ENCODE data around the gene TRAF3. TPM values are rescaled to one million over a fixed set of nuclear protein-coding genes. Genes with fewer than 3 reads are reported as not detected.

TRAF3 gene
- total RNA-seq, 1 donor from 2014 or later: 19.7 TPM

DNA sequence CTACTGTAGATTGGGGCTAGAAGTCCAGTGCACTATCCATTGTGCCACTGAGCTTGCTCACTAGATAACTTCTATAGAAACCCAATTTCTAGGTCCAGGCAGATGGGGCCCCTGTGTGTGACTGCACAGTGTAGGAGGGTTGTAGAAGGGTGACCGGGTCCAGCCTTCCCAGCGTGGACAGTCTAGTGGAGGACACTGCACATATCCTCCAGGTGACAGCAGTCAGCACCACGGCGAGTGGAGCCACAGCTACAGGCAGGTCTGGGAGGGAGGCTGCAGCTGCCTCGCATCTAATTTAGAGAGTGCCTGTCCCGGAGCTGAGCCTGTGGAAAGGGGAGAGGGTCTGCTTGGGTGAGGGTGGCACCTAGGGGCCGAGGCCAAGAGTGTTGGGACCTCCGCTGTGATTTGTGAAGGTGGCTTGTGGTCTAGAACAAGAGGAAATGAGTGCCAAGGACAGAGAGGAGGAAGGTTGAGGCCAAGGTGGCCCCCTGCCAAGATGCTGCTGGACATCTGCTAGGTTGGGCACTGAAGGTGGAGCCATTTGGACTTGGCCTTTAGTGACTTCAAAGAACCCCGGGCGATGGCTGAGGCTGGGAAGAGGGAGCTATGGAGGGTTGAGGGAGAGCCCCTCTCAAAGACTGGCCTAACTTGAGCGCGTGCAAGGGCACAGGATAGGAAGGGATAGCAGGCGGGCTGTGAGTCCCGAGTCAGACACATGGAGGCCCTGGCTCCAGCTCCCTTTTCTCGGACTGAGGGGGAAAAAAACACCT, 46.0 kb upstream of the TRAF3 start:
- Histone ChIP-seq H3K27ac (no peak overlapping the region), H3K4me1 (no peaks in the 10 kb centered on the region), H3K27me3 (ENCODE audit: low read depth) (no peaks in the 10 kb centered on the region), H3K4me3 (no peak overlapping the region), H3K36me3 (peaks cover 55% of the 10 kb centered on the region), H3K9me3 (no peaks in the 10 kb centered on the region)
- ATAC-seq (peak in 1 of 2 donors; percentile 25), DNase-seq (no peak)
- TF ChIP-seq, protein P1, sequence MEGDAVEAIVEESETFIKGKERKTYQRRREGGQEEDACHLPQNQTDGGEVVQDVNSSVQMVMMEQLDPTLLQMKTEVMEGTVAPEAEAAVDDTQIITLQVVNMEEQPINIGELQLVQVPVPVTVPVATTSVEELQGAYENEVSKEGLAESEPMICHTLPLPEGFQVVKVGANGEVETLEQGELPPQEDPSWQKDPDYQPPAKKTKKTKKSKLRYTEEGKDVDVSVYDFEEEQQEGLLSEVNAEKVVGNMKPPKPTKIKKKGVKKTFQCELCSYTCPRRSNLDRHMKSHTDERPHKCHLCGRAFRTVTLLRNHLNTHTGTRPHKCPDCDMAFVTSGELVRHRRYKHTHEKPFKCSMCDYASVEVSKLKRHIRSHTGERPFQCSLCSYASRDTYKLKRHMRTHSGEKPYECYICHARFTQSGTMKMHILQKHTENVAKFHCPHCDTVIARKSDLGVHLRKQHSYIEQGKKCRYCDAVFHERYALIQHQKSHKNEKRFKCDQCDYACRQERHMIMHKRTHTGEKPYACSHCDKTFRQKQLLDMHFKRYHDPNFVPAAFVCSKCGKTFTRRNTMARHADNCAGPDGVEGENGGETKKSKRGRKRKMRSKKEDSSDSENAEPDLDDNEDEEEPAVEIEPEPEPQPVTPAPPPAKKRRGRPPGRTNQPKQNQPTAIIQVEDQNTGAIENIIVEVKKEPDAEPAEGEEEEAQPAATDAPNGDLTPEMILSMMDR (IDR thresholded peaks at IDR 0.05): no peak
- intact Hi-C loops (cut with DNase I): no loop called here

- Histone ChIP-seq H3K27ac (no peak overlapping the region), H3K9me3 (no peaks in the 10 kb centered on the region), H3K4me3 (no peak overlapping the region), H3K27me3 (ENCODE audit: low read depth) (no peaks in the 10 kb centered on the region), H3K4me1 (no peaks in the 10 kb centered on the region), H3K36me3 (peaks cover 47% of the 10 kb centered on the region)
- TF ChIP-seq, protein P1 (IDR thresholded peaks at IDR 0.05): no peak
- DNase-seq (no peak), ATAC-seq (no peak)
- intact Hi-C loops (cut with DNase I): no loop called here
Measured at GRCh38 chr14:102731871-102732800, 45.1 kb upstream of the TRAF3 start.

DNA sequence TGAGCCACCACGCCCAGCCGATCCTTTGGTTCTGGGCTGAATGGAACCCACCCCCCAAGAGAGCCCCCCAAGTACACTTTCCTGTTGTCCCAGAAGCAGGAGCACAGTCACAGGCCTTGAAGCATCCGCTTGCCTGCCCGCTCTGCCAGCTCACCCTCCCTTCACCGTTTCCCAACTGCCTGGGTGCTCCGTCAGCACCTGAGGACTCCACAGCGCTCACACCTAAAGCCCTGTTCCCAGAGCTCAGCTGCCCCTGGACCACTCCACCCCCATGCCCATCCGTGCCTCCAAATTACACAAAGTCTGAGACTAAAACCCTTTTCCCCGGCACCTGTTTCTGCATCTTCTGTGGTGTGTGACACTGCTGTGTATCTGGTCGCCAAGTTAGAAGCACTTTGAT, 44.3 kb upstream of the TRAF3 start:
- TF ChIP-seq, protein P1 (IDR thresholded peaks at IDR 0.05): no peak
- no peaks in the 10 kb centered on the region for H3K27me3 ChIP-seq (ENCODE audit: low read depth)
- ATAC-seq (no peak), DNase-seq (no peak)
- H3K9me3 ChIP-seq: no peaks in the 10 kb centered on the region
- no peaks in the 10 kb centered on the region for H3K4me1 ChIP-seq
- no peak overlapping the region for H3K27ac ChIP-seq
- peaks cover 39% of the 10 kb centered on the region for H3K36me3 ChIP-seq
- H3K4me3 ChIP-seq: no peak overlapping the region
- intact Hi-C loops (cut with DNase I): no loop called here

GRCh38 chr14:102733326-102733725, 43.9 kb upstream of the TRAF3 start:
- DNase-seq: no peak
- ATAC-seq: no peak
- Histone ChIP-seq H3K4me3 (no peak overlapping the region), H3K4me1 (no peaks in the 10 kb centered on the region), H3K27me3 (ENCODE audit: low read depth) (no peaks in the 10 kb centered on the region), H3K27ac (no peak overlapping the region), H3K9me3 (no peaks in the 10 kb centered on the region), H3K36me3 (peaks cover 37% of the 10 kb centered on the region)
- intact Hi-C loops (cut with DNase I): no loop called here
- TF ChIP-seq, protein P1 (IDR thresholded peaks at IDR 0.05): no peak

DNA sequence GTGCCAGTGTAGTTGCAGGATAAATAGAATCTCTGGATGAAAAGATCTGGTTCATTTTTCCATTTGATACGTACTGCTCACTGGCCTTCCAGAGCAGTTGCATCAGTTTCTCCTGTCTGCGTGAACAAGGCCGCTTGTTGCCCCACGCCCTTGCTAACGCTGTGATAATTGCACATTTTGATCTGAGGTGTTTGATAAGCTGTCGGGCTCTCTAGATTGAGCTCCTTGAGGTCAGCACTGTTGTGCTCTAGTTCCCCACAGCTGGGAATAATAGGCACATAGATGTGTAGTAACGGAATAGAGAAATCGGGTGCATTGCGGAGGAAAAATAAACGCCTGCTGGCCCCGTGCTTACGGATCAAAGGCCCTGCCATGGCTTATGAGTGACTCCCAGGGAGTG, 42.8 kb upstream of the TRAF3 start:
- intact Hi-C loops (cut with DNase I): no loop called here
- Histone ChIP-seq H3K4me3 (no peak overlapping the region), H3K27me3 (ENCODE audit: low read depth) (no peaks in the 10 kb centered on the region), H3K4me1 (no peaks in the 10 kb centered on the region), H3K27ac (no peak overlapping the region), H3K36me3 (peaks cover 27% of the 10 kb centered on the region), H3K9me3 (no peaks in the 10 kb centered on the region)
- ATAC-seq (no peak), DNase-seq (no peak)
- TF ChIP-seq, protein P1 (IDR thresholded peaks at IDR 0.05): no peak

Data from lower lobe of right lung (tissue), 2 donors.